NT2/D1 (cell line): ENCODE data around the gene TMEM63A.

Experiments used
- YY1 ChIP-seq: IDR thresholded peaks from 2 replicates; pipeline ENCODE4 v1.6.1; 2011; ENCODE audit not compliant: insufficient read length, insufficient read depth
- ZNF274 ChIP-seq: IDR thresholded peaks from 2 replicates; pipeline ENCODE4 v1.6.1; 2011; ENCODE audit warnings: mild to moderate bottlenecking, low read depth, low read length

- TF ChIP-seq YY1 (no peak), ZNF274 (no peak)
These were observed 1.6 kb upstream of the TMEM63A start for GRCh38 chr1:225883616-225884265.
